Small intestine (tissue), 7 donors: Measurements from ENCODE around the gene TRIM21. TPM values are rescaled to one million over a fixed set of nuclear protein-coding genes. Genes with fewer than 3 reads are reported as not detected.
A peak's percentile ranks its signal among the peaks of the same experiment; 100 is the strongest.
"Not testable (repeated sequence)": the region's sequence is repeated elsewhere in the genome, so short reads cannot be mapped to it uniquely, and the experiment has no call there.

Experiments used
- DNase-seq, 2 donors: peaks; one replicate each; pipeline versions ENCODE4 v3.0.0 to v3.0.0-alpha.2; 2013
- FAIRE-seq: peaks from 2 replicates; lab custom pipeline; 2012; peaks lifted over from hg19 to GRCh38; lab: Jason Lieb, UNC
- H3K27ac ChIP-seq, 3 donors: one replicate each; pipeline ENCODE4 v1.5.1; 2013; ENCODE audit warnings: low read length in 2 of 3, mild to moderate bottlenecking in 2 of 3, control low read depth in 1 of 3, inconsistent platforms in 1 of 3, low read depth in 1 of 3, moderate library complexity in 1 of 3
- H3K27me3 ChIP-seq, 3 donors: one replicate each; pipeline ENCODE4 v1.6.1; 2013; ENCODE audit warnings: low read length in 3 of 3, inconsistent platforms in 1 of 3; ENCODE audit not compliant: control insufficient read depth in 3 of 3, insufficient read depth in 3 of 3
- H3K36me3 ChIP-seq, 3 donors: one replicate each; pipeline ENCODE4 v1.6.1; 2013; ENCODE audit warnings: low read length in 3 of 3, inconsistent platforms in 1 of 3, low read depth in 1 of 3, mild to moderate bottlenecking in 1 of 3, moderate library complexity in 1 of 3; ENCODE audit not compliant: control insufficient read depth in 3 of 3, insufficient read depth in 2 of 3
- H3K4me1 ChIP-seq, 3 donors: one replicate each; pipeline ENCODE4 v1.6.1; 2013; ENCODE audit warnings: low read length in 2 of 3, inconsistent platforms in 1 of 3, low read depth in 1 of 3, mild to moderate bottlenecking in 1 of 3, moderate library complexity in 1 of 3; ENCODE audit not compliant: control insufficient read depth in 3 of 3, insufficient read depth in 2 of 3
- H3K4me3 ChIP-seq, 3 donors: one replicate each; pipeline ENCODE4 v1.5.1; 2013; ENCODE audit warnings: low read length in 3 of 3, control low read depth in 1 of 3, inconsistent platforms in 1 of 3, low read depth in 1 of 3, mild to moderate bottlenecking in 1 of 3, moderate library complexity in 1 of 3
- H3K9me3 ChIP-seq, 2 donors: one replicate each; pipeline ENCODE4 v1.6.1; 2013; ENCODE audit warnings: low read depth in 1 of 2, low read length in 1 of 2; ENCODE audit not compliant: control insufficient read depth in 2 of 2, insufficient read depth in 1 of 2
- WGBS, 3 donors: extraction: QIAGEN DNeasy Blood & Tissue Kit; methylation state at CpG; one replicate each; pipeline ENCODE4 v1.1.7; 2013; 5-methylcytosine and 5-hydroxymethylcytosine counted together
- polyA plus RNA-seq, 4 donors: library from polyadenylated mRNA; stranded (reverse) in 3 of 4; unstranded in 1 of 4; fragments of 200-250 nt in 3 of 4; fragments of 120-200 nt in 1 of 4; gene quantifications; one replicate each; pipeline versions ENCODE4 v1.2.1 to v1.2.3, GENCODE V29; 2013
- donor health status: healthy with polysubstance abuse.
- donor health status: control.
- donor health status: control.
- donor health status: Bipolar disorder and iron deficiency.
- donor health status: healthy.

TRIM21 gene
- polyA plus RNA-seq, 4 donors = 24.1 to 43.6 (median 40.0) TPM

- H3K9me3 ChIP-seq, H3K27me3 ChIP-seq, H3K27ac ChIP-seq, H3K36me3 ChIP-seq, H3K4me3 ChIP-seq, FAIRE-seq, DNase-seq, H3K4me1 ChIP-seq: not testable (repeated sequence)
- WGBS, 3 donors = 88 to 92% (median 90%) methylated on average over 2 to 6 of the region's 6 CpGs
These were observed 12.7 kb upstream of the TRIM21 start for GRCh38 chr11:4406206-4406605.

GRCh38 chr11:4393858-4394223 lies 339 bp upstream of the TRIM21 start:
- H3K27me3 ChIP-seq = no peaks in the 10 kb centered on the region
- 19 to 27% (median 21%) methylated on average over 11 of the region's 11 CpGs for WGBS, 3 donors
- FAIRE-seq = no peak
- peak overlapping the region in 1 of 3 donors; percentile 12 for H3K27ac ChIP-seq
- peaks cover 0 to 13% (median 7%) of the 10 kb centered on the region in 3 donors for H3K36me3 ChIP-seq
- peaks cover 0 to 8% of the 10 kb centered on the region in 2 donors for H3K9me3 ChIP-seq
- no peaks in the 10 kb centered on the region for H3K4me1 ChIP-seq
- DNase-seq = no peak
- H3K4me3 ChIP-seq = peak overlapping the region in 1 of 3 donors; percentile 100

- DNase-seq (no peak), FAIRE-seq (no peak)
- WGBS, 3 donors = 95 to 100% (median 96%) methylated on average over 2 of the region's 2 CpGs
- H3K4me1 ChIP-seq = no peaks in the 10 kb centered on the region
- no peak overlapping the region for H3K27ac ChIP-seq
- H3K36me3 ChIP-seq = peaks cover 8 to 60% (median 27%) of the 10 kb centered on the region in 3 donors
- H3K9me3 ChIP-seq = no peaks in the 10 kb centered on the region
- no peak overlapping the region for H3K4me3 ChIP-seq
- no peaks in the 10 kb centered on the region for H3K27me3 ChIP-seq
These were observed 5.3 kb downstream of the TRIM21 start for GRCh38 chr11:4388221-4388620.

- WGBS, 3 donors = 98 to 100% (median 98%) methylated on average over 3 of the region's 3 CpGs
- DNase-seq (no peak), FAIRE-seq (no peak)
- Histone ChIP-seq H3K4me3 (no peak overlapping the region), H3K4me1 (no peaks in the 10 kb centered on the region), H3K36me3 (peaks cover 8 to 63% (median 27%) of the 10 kb centered on the region in 3 donors), H3K27me3 (no peaks in the 10 kb centered on the region), H3K9me3 (no peaks in the 10 kb centered on the region), H3K27ac (no peak overlapping the region)
These were observed 7.3 kb downstream of the TRIM21 start for GRCh38 chr11:4385978-4386740.

- H3K27ac ChIP-seq = no peak overlapping the region
- H3K4me1 ChIP-seq = no peaks in the 10 kb centered on the region
- peaks cover 2 to 33% (median 11%) of the 10 kb centered on the region in 3 donors for H3K36me3 ChIP-seq
- H3K4me3 ChIP-seq = no peak overlapping the region
- DNase-seq (no peak), FAIRE-seq (no peak)
- no peaks in the 10 kb centered on the region for H3K27me3 ChIP-seq
- H3K9me3 ChIP-seq = no peaks in the 10 kb centered on the region
- WGBS, 3 donors = 58 to 71% (median 69%) methylated on average over 2 of the region's 2 CpGs
These were observed 11.6 kb downstream of the TRIM21 start for GRCh38 chr11:4381901-4382300.

- 73 to 87% (median 75%) methylated on average over 5 of the region's 5 CpGs for WGBS, 3 donors
- no peaks in the 10 kb centered on the region for H3K9me3 ChIP-seq
- H3K27ac ChIP-seq = no peak overlapping the region
- no peak overlapping the region for H3K4me3 ChIP-seq
- FAIRE-seq (no peak), DNase-seq (no peak)
- H3K36me3 ChIP-seq = no peaks in the 10 kb centered on the region
- H3K4me1 ChIP-seq = no peaks in the 10 kb centered on the region
- no peaks in the 10 kb centered on the region for H3K27me3 ChIP-seq
These were observed 17.9 kb downstream of the TRIM21 start for GRCh38 chr11:4375431-4376140.

GRCh38 chr11:4370166-4370565 lies 23.3 kb downstream of the TRIM21 start:
- DNase-seq (no peak), FAIRE-seq (no peak)
- Histone ChIP-seq H3K9me3 (no peaks in the 10 kb centered on the region), H3K27me3 (no peaks in the 10 kb centered on the region), H3K27ac (no peak overlapping the region), H3K4me3 (no peak overlapping the region), H3K36me3 (no peaks in the 10 kb centered on the region), H3K4me1 (no peaks in the 10 kb centered on the region)
- 63 to 72% (median 68%) methylated on average over 3 of the region's 3 CpGs for WGBS, 3 donors

- no peak within 1 kb of the TSS for H3K4me3 ChIP-seq
- no peaks in the 10 kb centered on the region for H3K36me3 ChIP-seq
- FAIRE-seq = no peak
- H3K9me3 ChIP-seq = no peaks in the 10 kb centered on the region
- no peaks in the 10 kb centered on the region for H3K27me3 ChIP-seq
- H3K27ac ChIP-seq = no peak within 1 kb of the TSS
- 69 to 84% (median 82%) methylated on average over 4 of the region's 4 CpGs for WGBS, 3 donors
- no peak for DNase-seq
- H3K4me1 ChIP-seq = no peaks in the 10 kb centered on the region
These were observed 25.2 kb downstream of the TRIM21 start, which contains the start of gene OR52B4 for GRCh38 chr11:4368286-4368685. Gene OR52B4, minus strand, starts transcription at chr11:4368386. Its CDS starts 91 bp downstream, at chr11:4368295.
